LNCAP (cell line): ENCODE results near the gene CUX1.

ENCODE experiments used
- TF ChIP-seq, protein P1 (sequence below): fragments of 450-650 bp; IDR thresholded peaks from 2 replicates; pipeline ENCODE4 v1.5.1; 2017; ENCODE audit warnings: mild to moderate bottlenecking

Gene CUX1

DNA sequence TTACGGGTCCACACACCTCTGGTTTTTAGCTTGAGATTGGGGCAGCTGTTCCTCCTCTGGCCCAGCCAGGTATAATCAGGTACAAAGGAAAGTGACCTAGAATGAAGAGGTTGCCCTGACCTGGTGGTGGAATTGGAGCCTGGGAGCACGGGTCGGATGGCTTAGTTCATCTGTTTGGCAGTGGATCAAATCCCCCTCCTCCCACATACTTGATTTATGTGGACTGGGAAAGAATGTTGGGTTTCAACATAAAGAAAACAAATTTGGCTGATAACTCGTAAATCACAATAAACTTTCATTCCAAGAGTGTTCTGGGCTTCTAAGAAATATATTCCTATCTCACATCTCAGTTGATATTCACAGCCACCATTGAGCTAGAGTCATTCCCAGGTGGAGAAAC is 186.8 kb downstream of the CUX1 start:
- TF ChIP-seq, protein P1, sequence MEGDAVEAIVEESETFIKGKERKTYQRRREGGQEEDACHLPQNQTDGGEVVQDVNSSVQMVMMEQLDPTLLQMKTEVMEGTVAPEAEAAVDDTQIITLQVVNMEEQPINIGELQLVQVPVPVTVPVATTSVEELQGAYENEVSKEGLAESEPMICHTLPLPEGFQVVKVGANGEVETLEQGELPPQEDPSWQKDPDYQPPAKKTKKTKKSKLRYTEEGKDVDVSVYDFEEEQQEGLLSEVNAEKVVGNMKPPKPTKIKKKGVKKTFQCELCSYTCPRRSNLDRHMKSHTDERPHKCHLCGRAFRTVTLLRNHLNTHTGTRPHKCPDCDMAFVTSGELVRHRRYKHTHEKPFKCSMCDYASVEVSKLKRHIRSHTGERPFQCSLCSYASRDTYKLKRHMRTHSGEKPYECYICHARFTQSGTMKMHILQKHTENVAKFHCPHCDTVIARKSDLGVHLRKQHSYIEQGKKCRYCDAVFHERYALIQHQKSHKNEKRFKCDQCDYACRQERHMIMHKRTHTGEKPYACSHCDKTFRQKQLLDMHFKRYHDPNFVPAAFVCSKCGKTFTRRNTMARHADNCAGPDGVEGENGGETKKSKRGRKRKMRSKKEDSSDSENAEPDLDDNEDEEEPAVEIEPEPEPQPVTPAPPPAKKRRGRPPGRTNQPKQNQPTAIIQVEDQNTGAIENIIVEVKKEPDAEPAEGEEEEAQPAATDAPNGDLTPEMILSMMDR: no peak

DNA sequence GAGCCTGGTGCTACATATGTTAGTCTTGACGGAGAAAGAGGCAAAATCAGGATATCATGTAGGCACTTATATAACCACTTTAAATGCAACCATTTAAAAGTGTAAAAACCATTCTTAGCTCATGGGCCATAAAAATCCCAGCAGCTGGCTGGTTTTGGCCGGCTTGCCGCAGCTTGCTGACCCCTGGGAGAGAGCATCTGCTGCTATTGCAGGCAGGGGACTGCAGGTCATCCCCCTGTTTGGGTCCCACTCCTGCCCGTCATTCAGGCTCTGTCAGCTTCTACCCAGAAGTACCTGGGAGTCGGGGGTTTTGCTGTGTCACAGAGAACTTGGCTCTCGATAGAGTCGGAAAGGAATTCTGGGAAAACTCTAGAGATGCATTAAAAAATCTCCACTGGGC is 187.4 kb downstream of the CUX1 start:
- TF ChIP-seq, protein P1: no peak

DNA sequence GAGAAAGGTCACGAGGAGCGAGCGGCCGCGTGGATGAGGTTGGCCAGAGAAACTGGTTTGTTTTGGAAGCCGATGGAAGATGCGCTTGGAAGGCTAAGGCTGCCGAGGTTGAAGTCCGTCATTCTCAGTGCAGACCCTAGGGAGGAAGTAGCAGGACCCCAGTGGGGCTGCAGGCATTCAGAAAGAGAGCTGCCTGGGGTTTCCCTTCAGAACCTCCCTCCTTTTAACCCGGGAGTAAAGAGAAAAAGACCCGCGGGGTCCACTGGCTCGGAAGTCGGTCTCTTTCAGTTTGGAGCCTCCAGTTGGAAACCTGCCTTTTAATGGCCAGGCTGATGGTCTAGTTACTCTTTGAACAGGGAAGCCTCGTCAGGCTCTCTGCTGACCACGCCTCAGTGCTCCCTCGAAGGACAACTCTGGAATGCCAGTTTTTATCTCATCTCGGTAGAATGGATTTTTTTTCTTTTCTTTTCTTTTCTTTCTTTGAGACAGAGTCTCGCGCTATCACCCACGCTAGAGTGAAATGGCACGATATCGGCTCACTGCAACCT is 188.6 kb downstream of the CUX1 start:
- TF ChIP-seq, protein P1: no peak

DNA sequence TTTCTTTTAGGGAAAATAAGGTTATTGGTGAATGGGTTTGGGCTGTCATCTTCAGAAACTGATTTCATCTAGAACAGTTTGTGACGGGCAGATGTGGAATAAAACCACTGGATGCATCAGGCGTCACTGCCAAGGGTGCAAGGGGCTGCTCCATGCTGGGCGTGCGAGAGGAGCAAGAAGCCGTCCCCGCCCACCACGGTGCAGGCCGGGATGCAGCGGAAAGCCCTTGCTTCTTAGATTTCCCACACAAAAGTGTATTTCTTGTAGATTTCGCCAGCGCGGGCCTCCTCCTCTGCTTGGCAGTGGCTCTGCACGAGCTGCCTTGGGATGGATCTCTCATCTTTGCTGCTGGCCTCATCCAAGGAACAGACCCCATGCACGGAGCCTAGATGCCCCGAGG is 189.3 kb downstream of the CUX1 start:
- TF ChIP-seq, protein P1: no peak

DNA sequence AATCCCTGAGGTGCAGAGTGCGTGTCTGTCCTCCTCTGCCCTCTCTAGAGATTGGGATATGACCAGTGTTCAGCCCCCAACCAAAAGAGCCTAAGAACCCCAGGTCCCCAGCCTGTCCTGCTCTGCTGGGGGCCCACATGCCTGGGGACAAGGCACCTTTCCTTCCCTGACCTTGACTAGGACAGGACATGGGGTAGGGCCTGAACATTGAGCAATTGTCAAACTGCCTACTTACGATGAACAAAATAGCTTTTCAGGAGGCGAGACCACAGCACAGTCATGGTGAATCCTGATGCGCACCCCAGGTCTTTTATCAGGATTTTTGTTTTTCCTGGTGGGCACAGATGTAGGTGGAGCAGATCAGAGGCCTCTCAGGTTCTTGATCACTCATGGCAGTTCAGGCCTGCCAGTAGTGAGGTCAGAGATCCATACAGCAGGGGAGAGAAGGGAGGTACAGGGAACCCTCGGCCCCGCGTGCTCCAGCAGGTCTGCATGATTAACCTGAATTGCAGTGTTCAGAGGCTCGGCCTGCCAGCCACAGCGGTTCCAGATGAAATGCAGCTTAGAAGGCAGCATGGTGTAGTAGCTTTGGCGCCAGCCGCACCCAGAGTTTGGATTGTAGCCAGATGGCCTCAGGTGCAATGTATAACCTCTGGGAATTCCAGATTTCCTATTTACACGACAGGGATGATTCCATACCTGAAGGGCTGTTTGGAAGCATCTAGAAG is 191.3 kb downstream of the CUX1 start:
- TF ChIP-seq, protein P1: no peak

DNA sequence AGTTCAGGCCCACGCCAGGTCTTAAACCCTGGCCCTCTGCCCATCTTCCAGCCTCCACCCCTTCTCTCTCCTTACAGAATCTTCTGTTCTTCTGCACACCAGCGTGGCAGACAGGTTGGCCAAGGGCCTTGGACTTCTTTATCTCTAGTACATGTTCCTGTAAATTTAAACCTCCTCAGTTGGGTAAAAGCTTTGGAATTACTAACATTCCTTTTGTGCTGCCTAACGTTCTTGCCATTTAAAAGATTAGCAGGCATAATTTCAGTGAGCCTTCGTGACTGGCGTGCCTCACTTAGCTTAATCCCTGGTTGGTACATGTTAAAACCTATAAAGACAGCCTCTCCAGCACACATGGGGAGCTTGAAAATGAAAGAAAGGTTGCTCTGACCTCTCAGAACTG is 192.2 kb downstream of the CUX1 start:
- TF ChIP-seq, protein P1: no peak

DNA sequence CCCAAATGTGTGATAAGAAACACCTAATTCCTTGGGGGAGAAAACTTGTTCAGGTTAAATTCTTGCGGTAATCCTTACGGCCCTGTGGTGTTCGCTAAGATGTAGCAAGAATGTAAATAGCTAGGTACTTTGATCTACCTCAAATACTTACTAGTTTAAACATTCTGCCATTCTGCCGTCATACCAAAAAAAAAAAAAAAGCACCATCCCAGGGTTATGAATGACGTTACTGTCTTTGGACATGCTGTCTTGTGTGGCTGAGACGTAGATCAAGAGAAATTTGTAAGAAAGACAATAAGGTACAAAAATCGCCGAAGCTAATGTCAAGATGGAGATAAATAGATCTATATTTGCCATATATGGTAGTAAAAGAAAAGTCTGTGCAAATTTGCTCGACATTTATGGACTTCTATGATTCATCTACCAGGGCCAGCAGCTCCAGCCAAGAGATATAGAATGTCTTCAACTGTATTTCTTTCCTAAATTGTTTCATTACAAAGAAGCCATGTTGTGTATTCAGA is 195.6 kb downstream of the CUX1 start:
- TF ChIP-seq, protein P1: no peak
